NCI-H2081 (cell line): Measurements from ENCODE around the gene CLPSL1.

Experiments used
- DNase-seq, 2 experiments: peaks; one replicate each; lab custom pipeline; 2025; lab: John Stamatoyannopoulos, UW

CLPSL1 gene

DNA sequence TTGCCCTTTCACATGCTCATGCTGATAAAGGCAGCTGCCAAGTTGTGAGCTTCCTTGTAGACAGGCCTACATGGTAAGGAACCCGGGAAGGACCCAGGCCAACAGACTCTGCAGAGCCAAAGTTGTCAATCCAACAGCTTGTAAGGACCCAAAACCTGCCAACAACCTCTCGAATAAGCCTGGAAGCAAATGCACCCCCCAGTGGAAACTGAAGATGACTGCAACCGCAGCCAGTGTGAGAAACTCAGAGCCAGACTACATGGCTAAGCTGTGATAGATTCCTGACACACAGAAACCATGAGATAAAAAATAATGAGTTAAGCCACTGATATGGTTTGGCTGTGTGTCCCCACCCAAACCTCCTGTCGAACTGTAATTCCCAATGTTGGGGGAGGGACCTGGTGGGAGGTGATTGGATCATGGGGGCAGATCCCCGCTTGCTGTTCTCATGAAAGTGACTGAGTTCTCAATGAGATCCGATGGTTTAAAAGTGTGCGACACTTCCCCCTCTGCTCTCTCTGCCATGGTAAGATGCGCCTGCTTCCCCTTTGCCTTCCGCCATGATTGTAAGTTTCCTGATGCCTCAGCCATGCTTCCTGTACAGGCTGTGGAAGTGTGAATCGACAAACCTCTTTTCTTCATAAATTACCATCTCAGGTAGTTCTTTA, 23.2 kb upstream of the CLPSL1 start:
- DNase-seq = no peak

- DNase-seq = no peak
Measured at GRCh38 chr6:35759426-35759825, 21.4 kb upstream of the CLPSL1 start.

DNA sequence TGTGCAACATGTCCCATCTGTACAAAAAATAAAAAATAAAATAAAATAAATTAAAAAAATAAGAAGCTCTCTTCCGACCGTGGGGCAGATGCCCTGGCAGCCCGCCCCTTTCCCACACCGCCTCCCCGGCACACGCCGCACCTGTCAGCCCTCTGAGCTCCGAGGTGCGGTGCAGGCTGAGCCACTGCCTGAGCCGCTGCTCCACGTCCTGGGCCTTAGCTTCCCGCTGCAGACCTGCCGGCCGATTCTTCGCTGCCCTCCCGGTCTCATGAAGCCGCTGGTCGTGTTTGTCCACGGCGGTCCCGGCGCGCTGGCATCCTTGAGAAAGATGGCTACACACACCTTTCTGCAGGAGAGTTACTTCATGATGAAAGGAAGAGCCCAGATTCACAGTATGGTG, 15.1 kb upstream of the CLPSL1 start:
- DNase-seq = no peak

DNA sequence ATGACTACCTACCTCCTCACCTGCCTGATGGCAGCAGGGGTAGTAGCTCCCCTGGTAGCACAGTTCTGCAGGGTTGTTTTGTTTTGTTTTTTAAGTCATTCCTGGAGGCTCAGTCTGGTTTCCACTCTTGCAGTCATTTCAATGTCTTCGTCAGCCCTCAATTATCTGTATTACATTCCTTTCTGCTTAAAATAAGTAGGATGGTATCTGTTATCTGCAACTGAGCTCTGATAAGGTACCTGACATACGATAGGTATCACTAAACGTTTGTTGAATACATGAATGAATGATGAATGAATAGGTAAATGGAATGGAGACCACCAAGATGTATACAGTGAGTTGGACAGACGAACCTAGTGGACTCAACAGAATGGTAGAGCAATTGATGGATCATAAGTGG, 11.6 kb upstream of the CLPSL1 start:
- no peak for DNase-seq

DNA sequence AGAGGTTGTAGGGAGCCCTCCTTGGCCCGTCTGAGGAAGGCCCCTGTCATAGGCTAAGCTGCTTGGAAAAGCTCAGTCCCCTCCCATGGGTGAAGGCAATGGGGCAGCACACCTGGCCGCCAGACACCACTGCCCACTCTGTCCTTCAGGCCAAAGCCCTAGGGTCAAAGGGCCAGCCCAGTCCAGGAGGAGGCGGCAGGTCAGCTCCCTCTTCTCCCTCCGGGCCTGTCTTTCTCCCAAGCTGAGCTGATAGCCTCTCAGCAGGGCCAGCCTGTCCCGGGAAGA, 9.5 kb upstream of the CLPSL1 start:
- DNase-seq = no peak

DNA sequence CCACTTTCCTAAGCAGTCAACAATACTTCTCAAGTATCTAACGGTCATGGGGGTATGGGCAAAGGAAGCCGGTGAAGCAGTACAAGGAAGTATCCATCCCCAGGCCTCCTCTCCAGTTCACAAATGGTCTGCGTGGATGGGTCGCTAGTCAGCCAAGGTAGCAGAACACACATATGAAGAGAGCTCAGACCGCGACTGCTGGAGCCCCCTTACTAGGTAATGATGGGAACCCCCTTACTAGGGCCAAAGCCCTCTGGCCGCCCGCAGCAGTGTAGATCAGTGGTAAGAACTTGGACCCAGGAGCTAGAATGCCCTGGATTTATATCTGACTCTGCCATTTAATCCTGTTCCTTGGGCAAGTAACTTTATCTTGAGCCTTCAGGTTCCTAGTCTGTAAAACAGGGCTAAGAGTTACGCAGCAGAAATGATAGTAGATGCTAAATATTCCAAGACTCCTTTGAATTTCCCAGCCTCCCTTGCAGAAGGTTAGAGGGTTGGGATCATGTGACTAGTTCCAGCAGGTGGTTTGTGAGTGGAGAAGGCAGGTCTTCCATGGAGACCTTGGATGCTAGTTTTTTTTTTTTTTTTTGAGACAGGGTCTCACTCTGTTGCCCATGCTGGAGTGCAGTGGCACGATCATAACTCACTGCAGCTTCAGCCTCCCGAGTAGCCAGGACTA, 6.6 kb upstream of the CLPSL1 start:
- DNase-seq = no peak

DNA sequence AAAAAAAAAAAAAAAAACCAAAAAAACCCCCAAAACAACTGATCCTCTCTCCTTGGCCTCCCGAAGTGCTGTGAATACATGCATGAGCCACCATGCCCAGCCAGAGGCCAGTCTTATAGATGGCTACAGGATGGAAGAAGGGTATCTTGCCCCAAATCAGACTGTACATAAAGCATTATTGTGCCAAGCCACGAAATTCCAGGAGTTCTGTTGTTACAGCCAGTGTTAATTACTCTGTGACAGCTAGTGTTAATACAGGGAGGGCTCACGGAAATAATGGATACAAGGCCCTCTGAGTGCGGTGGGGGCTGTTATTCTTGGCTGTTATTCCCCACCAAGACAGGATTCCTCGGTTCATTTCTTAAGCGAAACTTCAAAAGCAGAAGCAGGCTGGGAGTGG, 5.8 kb upstream of the CLPSL1 start:
- DNase-seq = no peak

DNA sequence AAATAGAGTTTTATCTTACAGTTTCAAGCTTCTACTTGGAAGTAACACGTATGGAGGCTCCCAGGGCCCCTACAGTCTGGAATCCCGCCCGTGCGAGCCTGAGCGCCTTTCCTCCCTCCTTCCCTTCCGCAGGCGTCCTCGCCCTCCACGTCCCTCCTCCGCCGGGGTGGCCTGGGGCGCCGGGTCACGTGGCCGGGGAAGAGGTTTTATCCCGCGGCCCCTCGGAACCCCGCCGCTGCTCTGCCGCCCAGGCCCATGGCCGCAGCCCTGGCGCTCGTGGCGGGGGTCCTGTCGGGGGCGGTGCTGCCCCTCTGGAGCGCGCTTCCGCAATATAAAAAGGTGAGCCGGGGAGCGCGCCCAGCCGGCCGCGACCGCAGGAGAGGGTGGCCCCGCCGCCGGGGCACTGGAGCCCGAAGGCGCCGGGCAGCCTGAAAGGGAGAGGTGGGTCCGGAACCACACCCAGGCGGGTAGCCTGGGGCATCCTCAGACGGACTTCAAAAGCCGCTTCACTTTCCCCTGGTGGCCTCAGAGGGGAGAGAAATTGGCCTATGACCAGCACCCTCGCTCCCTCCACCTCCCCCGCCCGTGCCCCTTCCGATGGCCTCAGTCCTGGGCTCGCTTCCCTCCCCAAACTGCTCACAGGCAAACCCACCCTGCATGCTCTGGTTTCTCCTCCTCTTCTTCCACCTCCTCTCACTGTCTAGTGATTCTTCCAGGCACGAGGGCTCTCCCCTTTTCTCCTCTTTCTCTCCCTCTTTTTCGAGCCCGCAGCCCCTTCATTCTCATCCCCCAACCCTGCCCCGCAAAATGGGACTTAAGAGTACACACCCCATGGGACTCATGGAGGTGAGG, 4.2 kb upstream of the CLPSL1 start, which contains the start of gene CLPSL2:
CLPSL2 (plus strand) TSS at position 235 of the 852 bp plus-strand sequence; CDS start at position 256, 21 bp downstream.
- peak; percentile 29 to 48 for DNase-seq

- no peak for DNase-seq
Measured at GRCh38 chr6:35777356-35778102, 3.3 kb upstream of the CLPSL1 start.

DNA sequence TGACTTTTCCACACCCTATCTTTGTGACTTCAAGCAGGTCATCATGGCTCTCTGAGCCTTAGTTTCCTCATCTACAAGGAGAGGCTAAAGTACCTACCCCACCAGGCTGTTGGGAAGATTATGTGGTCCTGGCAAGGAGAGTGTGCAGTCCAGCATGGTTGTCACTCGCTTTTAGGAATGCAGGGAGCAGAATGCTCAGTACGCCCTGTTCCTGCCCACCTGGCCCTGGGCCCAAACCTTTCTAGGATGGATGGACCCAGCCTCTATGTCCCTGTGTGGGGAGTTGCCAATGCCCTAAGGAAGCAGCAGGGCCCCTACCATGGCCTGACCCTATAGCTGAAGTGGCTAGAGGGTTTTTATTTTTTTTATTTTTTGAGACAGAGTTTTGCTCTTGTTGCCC, 2.4 kb upstream of the CLPSL1 start:
- no peak for DNase-seq

DNA sequence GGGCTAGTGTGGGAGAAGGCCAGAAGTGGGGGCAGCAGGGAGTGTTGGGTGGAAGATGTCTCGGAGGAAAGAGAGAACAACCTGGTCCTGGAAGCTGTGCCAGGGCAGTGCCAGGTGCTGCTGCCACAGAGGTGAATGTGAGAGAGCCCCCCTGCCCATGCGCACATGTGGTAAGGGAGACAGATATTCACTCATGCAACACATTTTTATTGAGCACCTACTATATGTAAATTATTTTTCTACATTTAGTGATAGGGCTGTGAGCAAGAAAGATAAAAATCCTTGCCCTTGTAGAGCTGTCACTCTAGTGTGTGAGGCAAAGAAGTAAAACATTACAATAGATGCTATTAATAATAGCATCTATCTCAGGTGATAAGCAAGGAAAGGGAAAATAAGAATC, 471 bp downstream of the CLPSL1 start:
- DNase-seq = no peak

DNA sequence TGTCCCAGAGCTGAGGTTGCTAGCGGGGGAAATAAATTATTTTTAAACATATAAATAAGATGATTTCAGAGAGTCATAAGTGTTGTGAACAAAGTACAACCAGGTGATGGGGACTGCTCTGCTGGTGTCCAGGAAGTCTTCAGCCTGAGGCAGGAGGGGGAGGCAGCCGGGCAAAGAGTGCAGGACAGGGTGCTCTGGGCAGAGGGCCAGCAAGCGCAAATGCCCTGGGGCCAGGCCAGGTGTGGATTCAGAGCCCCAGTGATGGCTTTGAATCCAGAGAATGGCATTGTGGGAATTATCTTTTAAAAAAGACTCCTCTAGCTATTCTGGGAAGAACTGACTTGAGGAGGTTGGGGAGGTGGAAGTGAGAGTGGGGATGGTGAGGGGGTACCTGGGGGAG, 1.6 kb downstream of the CLPSL1 start:
- peak; percentile 88 to 92 for DNase-seq

GRCh38 chr6:35784200-35784599, 3.4 kb downstream of the CLPSL1 start:
- no peak for DNase-seq

- DNase-seq = no peak
Measured at GRCh38 chr6:35786272-35786671, 5.5 kb downstream of the CLPSL1 start.

GRCh38 chr6:35786810-35787209, 6.0 kb downstream of the CLPSL1 start:
- DNase-seq = no peak

- DNase-seq = no peak
Measured at GRCh38 chr6:35787266-35788218, 6.7 kb downstream of the CLPSL1 start.

DNA sequence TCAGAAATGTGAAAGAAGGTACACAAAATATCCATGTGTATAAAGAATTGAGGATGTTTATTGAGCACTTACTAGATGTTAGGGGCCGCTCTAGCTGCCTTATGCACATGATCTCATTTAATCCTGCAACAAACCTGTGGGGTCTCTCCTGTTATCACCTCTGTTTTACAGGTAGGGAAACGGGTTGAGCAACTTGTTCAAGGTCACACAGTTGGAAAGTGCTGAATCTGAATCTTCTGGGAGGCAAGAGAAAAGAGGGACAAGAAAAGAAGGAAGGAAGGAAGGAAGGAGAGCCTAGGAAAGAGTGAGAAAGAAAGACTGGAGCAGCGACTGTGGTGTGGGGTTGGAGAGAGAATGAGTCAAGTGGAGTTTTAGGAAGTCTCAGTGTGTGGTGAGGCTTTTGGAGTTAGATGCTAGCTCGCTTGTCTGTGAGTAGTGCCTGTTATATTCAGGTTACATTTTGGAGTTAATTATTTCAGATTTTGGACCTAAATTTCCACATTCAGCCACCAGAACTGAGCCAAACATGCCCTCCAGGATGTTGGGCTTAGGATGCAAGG, 7.7 kb downstream of the CLPSL1 start:
- DNase-seq = no peak

GRCh38 chr6:35790683-35791082, 9.9 kb downstream of the CLPSL1 start:
- DNase-seq = peak in 1 of 2 experiments; percentile 24

GRCh38 chr6:35794536-35795452, 14.0 kb downstream of the CLPSL1 start:
- DNase-seq = no peak
